CD4-positive, alpha-beta T cell treated with Interleukin-6 at 100 ng/mL for 8 hours (primary cell): ENCODE results near the gene SESN1.

Source experiments
- DNase-seq: peaks from one replicate; pipeline ENCODE4 v3.0.0-alpha.2; 2020; ENCODE audit warnings: mixed read lengths, low spot score

SESN1 gene

DNA sequence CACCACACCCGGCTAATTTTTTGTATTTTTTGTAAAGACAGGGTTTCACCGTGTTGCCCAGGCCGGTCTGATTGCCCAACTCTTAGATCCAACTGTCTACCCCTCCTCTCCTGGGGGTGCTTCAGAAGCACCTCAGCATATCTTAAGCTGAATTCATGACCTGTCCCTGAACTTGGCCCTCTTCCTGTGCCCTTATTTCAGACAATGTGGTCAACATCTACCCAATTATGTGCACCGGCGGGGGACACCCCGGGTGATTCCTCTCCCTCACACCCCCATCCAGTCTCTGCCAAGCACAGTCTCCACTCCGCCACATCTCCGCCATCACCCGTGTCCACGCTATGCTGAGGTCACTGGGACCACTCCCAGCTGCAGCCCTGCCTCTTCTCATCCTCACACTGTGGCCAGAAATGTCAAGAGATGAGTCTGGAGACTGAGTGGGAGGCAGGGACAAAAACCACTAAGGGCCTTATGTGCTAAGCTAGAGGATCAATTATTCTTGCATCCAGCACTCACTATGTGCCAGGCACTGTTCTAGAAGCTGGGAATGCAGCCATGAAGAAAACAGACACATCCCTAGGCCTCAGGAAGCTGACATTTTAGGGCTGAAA is 134.6 kb downstream of the SESN1 start:
- DNase-seq = no peak

DNA sequence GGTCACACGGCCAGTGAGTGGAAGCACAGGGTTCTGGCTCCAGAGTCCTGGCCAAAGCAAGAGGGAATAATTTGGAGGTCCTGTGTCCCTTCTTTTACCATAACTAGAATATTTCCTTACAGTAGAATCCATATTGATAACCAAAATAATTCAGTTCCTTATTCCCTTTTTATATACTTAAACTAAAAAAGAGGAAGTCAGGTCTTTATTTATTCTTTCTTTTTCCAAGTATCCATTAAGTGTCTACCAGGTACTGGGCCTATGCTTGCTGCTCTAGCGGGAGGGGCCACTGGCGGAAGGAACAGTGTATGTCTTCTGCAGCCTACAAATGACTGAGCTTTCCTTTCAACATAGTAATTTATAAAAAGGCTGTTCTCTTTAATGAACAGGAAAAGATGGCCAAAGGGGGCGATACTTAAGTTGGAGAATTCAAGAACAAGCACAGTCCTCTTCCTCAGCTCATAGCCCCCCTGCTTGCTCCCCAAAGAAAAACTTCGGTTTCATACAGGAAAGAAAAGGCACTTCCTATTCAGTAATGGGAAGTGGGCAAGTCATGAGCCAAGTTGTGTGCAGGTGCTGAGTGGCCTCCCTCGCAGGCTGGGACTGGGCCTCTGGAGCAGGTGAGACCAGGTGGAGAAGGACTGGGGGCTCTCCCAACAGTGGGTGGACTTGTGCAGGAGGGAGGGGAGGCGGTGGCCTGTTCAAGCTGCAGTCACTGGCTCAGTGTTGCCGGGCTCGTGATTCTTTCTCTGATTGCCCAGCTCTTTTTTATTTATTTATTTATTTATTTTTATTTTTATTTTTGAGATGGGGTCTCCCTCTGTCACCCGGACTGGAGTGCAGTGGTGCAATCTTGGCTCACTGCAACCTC is 135.5 kb downstream of the SESN1 start:
- no peak for DNase-seq

DNA sequence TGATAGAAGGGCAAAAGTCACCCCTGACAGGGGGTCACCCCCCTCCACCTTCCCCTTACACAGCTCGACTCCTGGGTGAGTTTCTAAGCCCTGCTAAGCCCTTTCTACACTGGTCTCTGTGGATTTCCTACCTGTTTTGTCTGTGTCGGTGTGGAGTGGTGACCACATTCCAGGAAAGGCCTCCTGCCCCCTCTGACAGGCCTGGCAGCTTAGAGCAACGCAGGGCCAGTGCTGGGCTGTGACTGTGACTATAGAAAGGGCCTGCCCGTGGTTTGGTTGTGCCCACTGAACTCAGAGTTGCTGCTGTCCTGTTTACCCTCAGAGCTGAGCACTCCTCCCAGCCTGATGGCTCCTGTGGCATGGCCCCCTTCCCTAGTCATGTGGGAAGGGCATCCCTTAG is 137.4 kb downstream of the SESN1 start:
- no peak for DNase-seq

DNA sequence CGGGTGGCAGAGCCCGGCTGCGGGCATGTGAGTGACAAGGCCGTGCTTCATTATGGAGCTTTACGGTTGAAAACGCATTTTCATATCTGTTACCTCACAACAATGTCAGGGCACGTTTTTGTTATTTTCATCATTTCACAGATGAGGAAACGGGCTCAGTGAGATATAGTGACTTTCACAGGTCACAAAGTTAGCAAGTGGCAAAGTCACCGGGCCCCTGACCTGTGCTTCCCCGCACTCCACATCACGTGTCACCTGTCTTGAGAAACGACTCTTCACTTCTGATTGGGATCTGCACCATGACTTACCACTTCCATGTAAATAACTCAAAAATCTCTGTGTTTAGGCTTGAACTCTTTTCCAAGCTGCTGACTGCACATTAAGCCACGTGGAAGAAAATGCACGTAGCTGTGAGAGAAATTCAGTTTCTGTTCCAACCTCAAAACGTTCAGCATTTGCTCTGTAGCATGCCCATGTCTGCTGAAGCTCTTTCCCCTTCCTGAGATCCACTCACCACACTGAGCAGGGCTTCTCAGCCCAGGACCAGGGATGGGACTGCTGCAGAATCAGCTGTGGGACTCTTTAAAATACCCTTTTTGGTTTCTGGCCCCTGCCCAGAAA is 139.2 kb downstream of the SESN1 start:
- no peak for DNase-seq

DNA sequence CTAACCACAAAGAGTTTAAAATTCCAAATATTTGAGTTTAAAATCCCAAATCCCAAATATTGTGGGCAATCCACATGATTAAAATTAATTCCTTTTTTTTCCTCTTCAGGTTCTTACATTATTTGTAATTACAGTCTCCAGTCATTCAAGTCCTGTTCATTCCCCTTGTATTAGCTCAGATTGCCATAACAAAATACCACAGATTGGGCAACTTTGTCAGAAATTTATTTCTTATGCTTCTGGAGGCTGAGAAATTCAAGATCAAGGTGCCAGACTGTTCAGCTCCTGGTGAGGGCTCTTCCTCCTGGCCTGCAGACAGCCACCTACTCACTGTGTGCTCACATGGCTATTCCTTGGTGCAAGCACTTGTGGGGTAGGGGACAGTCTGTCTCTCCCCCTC is 141.0 kb downstream of the SESN1 start:
- DNase-seq = no peak

DNA sequence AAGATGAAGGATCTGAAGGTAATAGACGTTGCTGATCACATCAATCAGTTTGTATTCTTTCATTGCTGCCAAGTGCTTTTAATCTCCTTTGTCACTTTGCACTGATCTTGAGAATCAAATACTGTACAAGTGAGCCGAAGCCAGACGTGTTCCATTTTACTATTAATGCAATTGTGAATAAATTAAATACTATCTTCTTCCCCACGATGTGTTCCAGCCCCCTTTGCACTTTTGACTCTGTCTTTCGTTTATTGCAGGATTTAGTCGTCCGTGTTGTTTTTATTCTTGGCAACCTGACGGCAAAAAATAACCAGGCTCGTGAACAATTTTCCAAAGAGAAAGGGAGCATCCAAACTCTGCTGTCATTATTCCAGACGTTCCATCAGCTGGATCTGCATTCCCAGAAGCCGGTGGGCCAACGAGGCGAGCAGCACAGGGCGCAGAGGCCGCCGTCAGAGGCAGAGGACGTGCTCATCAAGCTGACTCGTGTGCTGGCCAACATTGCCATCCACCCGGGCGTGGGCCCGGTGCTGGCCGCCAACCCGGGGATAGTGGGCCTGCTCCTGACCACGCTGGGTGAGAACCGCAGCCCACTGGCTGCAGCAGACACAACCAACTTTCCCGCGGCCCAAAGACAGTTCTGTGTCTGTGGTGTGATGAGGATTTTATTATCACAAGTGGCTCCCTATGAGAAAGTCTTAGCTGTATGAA is 141.7 kb downstream of the SESN1 start:
- DNase-seq = no peak

DNA sequence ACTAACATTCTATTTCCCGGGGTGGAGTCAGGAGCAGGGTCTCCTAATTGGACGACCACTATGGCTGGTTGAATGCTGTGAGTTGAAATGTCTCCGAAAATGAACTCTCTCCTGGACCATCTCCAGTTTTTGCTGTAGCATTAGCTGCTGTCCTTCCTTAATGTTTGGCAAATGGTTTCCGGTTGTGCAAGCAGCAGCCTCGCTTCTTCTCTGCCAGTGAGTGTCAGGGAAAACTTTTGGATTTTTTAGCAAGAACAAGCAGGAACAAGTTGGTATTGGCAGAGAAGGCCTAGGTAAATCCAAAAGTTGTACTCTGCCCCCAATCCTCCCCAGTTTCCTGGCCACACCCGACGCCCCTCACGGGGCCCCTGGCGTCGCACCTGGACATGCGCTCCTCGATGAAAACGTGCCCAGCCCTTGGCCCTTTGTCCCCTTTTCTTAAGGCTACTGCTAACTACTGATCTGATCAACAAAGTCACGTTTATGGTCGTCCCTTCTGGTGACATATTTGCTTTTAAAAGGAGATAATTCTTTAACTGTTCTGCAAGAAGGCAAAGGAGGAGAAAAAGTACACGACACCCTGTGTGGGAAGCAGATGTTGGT is 143.2 kb downstream of the SESN1 start:
- DNase-seq = no peak

DNA sequence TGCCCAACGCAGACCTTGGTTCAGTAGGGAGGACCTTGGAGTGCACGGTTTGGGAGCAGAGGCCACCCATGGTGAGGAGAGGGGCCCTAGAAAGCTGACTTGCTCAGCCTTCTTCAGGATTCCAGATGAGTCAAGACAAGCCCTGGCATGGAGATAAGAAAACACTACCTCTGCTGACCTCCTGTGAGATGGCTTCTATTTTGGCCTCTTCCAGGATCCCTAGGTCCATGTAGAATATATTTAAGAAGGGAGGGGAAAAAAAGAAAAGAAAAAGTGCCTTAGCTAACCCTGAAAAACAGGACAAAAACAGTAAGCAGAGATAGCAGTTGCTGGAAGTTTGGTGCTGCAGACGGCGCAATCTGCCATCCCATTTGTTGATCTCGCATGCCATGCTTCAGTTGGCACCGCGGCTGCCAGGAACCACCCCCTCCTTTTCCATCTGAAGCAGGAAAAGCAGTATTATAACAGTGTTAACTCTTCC is 146.4 kb downstream of the SESN1 start:
- DNase-seq = no peak

DNA sequence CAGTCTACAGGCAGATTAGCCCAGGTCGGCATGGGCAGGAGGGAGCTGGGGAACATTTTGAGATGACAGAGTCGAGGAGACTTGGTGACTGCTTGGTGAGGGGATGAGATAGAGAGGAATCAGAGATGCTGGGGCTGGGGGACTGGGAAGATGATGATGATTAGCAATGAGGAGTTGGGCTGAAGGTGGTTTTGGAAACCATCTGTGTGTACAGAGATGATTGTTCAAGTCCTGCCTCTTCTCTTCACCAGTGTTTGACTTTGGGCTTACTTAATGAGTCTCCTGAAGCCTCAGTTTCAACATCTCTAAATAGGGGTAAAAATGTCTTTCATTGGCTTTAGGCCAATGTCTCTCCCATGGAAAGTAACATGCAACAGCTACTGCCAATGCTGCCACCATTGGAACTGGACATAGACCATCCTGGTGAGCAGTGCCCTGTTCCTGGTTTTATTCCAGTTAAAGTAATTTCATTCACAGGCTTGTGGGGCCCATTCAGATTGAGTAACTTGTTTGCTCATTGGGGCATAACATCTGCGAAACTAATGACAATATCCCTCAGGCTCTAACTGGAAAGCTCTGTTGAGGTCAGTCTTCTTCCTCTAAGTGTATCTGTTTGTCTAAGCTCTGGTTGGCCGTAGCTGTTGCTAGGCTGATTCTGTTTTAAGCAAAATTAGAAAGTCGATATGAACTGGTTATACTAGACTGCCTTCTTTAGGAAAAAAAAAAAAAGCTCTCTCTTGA is 147.4 kb downstream of the SESN1 start:
- no peak for DNase-seq

DNA sequence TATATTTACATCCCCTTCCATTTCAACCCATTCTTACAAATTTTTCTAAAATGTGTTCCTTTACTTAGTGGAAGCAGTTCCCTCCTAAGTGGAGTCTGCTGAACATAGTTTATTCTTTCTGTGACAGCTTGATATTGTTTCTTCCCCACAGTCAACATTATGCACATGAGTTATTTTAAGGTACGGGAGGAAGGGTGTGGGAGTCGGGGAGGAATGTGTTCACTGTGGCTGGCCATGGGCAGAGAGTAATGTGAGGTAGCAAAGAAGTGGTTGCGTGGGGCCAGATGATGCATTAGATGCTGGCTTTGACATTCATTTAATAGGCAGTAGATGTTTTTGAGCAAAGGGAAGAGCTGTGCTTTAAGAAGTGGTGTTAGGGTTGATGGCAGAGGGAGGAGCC is 148.0 kb downstream of the SESN1 start:
- DNase-seq = no peak

DNA sequence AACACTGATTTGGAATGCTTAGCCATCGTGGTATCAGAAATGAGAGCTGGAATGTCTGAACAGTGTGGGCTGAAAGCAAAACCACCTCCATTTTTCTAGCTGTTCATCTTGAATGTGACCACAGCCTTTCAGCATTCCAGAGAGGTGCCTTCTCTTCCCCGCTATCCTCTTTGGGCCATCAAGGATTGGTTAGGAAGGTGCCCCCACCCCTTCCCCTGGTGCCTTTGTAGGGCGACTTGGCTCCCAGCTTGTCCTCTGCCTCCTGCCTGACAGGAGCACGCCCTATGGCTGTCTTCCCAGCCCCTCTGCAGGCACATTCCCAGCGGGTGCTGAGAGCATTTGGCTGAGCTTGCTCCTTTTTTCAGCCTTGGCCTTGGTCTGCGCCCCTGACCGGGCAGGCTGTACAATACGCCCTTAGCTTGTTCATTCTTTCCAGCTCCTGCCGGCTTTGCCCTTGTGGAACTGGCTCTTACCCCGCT is 148.9 kb downstream of the SESN1 start:
- DNase-seq = no peak

DNA sequence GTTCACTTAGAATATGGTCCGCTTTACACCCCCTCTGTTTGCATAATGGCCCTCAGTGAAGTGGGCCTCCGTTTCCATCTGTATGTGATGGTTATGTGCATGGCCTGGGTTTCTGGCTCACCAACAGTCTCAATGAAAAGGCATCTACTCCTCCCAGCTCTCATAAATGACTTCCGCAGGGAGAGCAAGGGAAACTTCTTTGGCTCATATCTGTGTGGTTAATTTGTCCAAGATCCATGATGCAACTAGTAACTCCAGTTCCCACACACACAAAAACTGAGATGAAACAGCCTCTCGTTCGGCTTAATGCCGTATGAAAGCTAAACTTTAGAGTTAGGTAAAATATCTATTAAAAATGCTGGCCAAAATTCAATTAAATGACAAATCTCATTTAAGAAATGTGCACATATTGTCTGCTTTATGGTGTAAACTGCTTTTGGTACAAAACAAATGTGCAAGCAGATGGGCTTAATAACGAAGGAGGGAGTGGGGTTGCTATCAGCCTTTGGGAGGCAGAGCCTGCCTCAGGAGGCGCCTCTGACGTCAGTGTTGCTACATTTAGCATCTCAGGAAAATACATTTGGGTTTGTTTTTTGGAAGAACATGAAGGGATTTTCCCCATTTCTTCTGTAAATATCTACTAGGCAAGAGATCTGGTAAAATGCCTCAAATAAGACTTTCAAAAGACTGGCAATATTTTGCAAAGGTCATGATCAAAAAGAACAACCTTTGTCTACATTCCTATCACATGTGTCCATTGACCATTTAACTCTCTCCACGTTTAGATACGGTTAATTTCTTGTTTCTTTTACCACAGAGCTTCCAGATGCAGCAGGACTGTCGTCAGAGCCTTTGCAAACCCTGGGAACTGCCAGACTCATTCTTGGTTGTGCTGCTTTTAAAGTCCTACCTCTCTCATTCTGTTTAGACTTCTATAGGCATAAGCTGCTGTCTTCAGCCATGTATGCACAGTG is 149.7 kb downstream of the SESN1 start:
- no peak for DNase-seq

DNA sequence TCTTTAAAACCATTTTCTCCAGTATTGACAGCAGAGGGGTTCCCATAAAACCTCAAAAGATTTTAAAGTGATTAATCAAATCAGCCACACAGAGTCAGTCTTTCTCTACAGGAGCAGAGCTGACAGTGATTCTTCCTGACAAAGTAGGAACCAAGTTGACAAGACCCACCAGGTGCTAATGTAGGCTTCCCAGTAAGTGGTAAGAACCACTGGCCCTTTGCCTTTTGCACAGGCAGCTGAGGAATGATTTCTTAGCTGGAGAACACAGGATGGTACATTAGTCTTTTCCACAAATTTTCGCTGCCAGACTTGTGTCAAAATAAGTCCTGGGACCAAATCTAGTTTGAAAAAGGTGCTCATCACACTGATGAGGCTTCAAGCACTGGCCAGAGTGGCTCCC is 150.6 kb downstream of the SESN1 start:
- no peak for DNase-seq

DNA sequence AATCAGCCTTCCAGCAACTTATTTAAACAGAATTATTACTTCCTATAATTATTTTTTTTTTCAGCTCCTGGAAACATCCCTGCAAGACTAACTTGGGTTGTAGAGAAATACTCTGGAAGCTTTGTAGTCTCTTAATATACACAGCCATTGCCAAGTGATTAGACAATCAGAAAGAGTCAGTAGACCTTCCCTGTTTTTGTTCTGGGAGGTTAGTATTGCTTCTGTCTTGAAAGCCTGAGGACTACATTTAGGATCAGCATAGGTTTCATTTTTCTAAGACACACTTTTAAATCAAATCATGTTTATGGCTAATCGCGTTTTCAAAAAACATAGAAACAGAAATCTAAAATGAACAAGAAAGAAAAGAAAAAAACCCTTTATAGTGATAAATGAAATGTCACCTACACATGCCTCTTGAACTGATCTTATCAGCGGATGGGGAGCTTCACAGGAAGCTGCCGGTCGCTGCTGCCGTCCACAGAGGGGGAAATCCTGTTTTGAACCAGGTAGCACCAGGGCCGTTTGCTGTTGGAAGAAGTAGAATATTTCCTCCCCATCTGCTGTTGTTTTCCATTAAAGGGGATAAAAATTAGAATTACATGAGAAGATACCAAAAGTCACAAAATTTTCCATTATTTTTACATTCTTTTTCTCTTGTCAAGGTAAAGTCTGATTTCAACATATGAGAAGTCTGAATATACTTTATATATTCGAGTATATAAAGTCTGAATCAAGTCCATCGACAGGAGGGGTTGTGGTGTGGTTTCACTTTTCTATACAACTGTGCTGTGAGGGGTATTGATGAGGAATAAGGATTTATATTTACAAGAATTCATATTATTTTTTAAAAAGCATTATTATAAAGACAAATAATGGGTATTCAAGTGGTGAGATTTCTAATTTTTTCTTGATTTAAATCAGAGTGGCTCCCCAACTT is 151.8 kb downstream of the SESN1 start:
- peak; percentile 77 for DNase-seq

DNA sequence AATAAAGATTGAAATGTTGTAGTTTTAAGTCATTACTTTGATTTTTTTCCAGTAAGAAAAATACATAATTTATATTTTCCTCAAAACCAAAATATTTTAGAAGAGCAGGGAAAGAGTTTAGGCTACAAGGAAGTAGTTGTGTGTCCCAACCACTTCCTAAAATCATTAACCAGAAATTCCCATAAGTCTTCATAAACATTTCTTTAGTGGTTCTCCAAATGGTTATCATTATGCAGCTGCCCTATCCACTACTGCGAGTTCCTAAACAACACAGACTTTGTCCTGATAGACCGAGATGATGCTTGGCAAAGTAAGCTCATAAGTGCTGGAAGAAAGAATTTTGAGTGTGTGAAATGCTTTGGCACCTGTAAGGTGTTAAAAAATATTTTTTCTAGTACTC is 152.8 kb downstream of the SESN1 start:
- no peak for DNase-seq

DNA sequence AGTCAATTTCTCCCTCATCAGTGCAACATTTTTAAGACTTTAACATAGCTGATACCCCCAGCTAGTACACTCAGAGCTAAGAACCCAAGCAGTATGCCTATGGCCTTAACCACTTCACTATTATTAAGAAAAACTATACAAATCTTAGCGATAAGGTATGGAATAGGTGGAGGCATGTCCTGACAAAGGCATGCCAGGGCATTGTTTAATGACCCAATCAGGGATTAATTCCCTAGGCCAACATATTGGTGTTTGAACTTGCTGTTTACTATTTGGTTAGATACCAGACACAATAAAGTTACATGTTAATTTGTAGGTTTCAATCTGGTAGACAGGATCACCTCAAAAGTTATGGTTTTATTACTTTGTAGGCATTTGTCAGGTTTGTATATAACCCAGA is 153.4 kb downstream of the SESN1 start:
- DNase-seq = no peak

DNA sequence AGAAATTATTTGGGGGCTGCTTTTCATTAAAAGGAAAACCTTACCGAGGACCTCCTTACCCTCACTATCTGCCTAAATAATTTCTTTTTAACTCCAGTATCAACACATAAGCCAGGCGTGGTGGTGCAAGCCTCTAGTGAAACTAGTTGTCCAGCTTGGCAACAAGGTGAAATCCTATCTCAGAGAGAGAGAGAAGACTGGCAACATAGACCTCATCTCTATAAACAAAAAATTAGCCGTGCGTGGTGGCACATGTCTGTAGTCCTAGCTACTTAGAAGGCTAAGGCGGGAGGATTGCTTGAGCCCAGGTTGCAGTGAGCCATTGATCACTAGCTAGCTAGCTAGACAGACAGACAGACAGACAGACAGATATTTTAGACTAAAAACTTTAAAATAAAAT is 153.9 kb downstream of the SESN1 start:
- DNase-seq = no peak

DNA sequence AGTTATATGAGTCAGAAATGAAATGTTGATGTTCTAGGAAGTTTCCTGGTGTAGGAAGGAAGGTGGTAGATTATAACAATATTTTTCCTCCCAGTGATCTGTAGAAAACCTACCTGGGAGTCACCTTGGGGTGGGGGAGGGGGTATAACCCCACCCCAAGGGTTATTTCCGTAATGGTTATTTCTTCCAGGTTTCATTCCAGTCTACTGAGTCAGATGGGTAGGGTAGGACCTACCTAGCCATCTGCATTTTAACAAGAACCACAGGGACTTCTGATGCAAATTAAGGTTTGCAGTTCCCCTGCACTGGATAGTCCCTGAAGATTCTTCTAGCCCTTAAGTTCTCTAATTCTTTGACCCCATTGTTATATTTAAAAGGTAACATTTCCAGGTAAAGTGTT is 157.5 kb downstream of the SESN1 start:
- no peak for DNase-seq
